Forelimb muscle (tissue), 1 donor: ENCODE measurements around the gene ACTG1. TPM values are rescaled to one million over a fixed set of nuclear protein-coding genes. Genes with fewer than 3 reads are reported as not detected.

ENCODE experiments used
- DNase-seq: peaks from one replicate; pipeline ENCODE4 v3.0.0-alpha.2; 2013; ENCODE audit warnings: low read depth
- polyA plus RNA-seq: library from polyadenylated mRNA; unstranded; fragments of 120-200 nt; gene quantifications from one replicate; pipeline ENCODE4 v1.2.1, GENCODE V29; 2013; ENCODE audit not compliant: insufficient read length

ACTG1 gene
- polyA plus RNA-seq, 1 donor, result 935 TPM

- DNase-seq, result no peak
These were observed 30.6 kb downstream of the ACTG1 start for GRCh38 chr17:81481815-81482505.

GRCh38 chr17:81481073-81481799, 31.4 kb downstream of the ACTG1 start:
- peak; percentile 45 for DNase-seq

- DNase-seq, result no peak
These were observed 32.2 kb downstream of the ACTG1 start for GRCh38 chr17:81480140-81481072.

- DNase-seq, result no peak
These were observed 33.2 kb downstream of the ACTG1 start for GRCh38 chr17:81479175-81480071.

GRCh38 chr17:81478119-81478518, 34.5 kb downstream of the ACTG1 start:
- no peak for DNase-seq

- no peak for DNase-seq
These were observed 35.4 kb downstream of the ACTG1 start for GRCh38 chr17:81477173-81477572.

- DNase-seq, result no peak
These were observed 36.0 kb downstream of the ACTG1 start for GRCh38 chr17:81476635-81477034.

- no peak for DNase-seq
These were observed 36.5 kb downstream of the ACTG1 start for GRCh38 chr17:81476097-81476496.

GRCh38 chr17:81474958-81475357, 37.6 kb downstream of the ACTG1 start:
- no peak for DNase-seq

GRCh38 chr17:81473019-81473418, 39.6 kb downstream of the ACTG1 start:
- no peak for DNase-seq

- peak; percentile 92 for DNase-seq
These were observed 40.7 kb downstream of the ACTG1 start for GRCh38 chr17:81471818-81472456.

GRCh38 chr17:81470944-81471817, 41.4 kb downstream of the ACTG1 start:
- DNase-seq, result no peak

GRCh38 chr17:81470270-81470943, 42.2 kb downstream of the ACTG1 start:
- DNase-seq, result no peak

- no peak for DNase-seq
These were observed 43.3 kb downstream of the ACTG1 start for GRCh38 chr17:81469266-81469665.

GRCh38 chr17:81468770-81469121, 43.9 kb downstream of the ACTG1 start:
- no peak for DNase-seq

- no peak for DNase-seq
These were observed 44.4 kb downstream of the ACTG1 start for GRCh38 chr17:81468111-81468769.

GRCh38 chr17:81466564-81467472, 45.8 kb downstream of the ACTG1 start:
- DNase-seq, result no peak

- no peak for DNase-seq
These were observed 46.7 kb downstream of the ACTG1 start for GRCh38 chr17:81465910-81466309.
